Sigmoid colon (tissue), 7 donors: Measurements from ENCODE around the gene ARHGEF37. TPM values are rescaled to one million over a fixed set of nuclear protein-coding genes. Genes with fewer than 3 reads are reported as not detected.
A peak's percentile ranks its signal among the peaks of the same experiment; 100 is the strongest.

Experiments used
- DNase-seq: peaks from one replicate; pipeline ENCODE4 v3.0.0-alpha.2; 2019
- H3K27ac ChIP-seq, 4 donors: fragments of 200-600 bp; sonication (generic); one replicate each; pipeline ENCODE4 v1.5.1; 2016 to 2019; ENCODE audit warnings: mild to moderate bottlenecking in 1 of 4
- H3K27me3 ChIP-seq, 3 donors: fragments of 200-600 bp; sonication (generic); one replicate each; pipeline ENCODE4 v1.5.1; 2019; ENCODE audit warnings: mild to moderate bottlenecking in 1 of 3
- H3K36me3 ChIP-seq, 4 donors: fragments of 200-600 bp; sonication (generic); one replicate each; pipeline ENCODE4 v1.5.1; 2016 to 2019
- H3K4me1 ChIP-seq, 4 donors: fragments of 200-600 bp; sonication (generic); one replicate each; pipeline ENCODE4 v1.5.1; 2017 to 2019
- H3K4me3 ChIP-seq, 4 donors: fragments of 200-600 bp; sonication (generic); one replicate each; pipeline ENCODE4 v1.5.1; 2017 to 2019; ENCODE audit warnings: mild to moderate bottlenecking in 2 of 4, moderate library complexity in 1 of 4
- H3K9me3 ChIP-seq, 4 donors: fragments of 200-600 bp in 3 of 4; sonication (generic) in 3 of 4; one replicate each; pipeline versions ENCODE4 v1.5.1 to v1.6.1; 2013 to 2019
- CTCF ChIP-seq, 4 experiments: fragments of 450-650 bp in 3 of 4; fragments of 200-600 bp in 1 of 4; IDR thresholded peaks; one replicate each; pipeline ENCODE4 v1.5.1; 2016 to 2019; ENCODE audit warnings: antibody characterized with exemption in 4 of 4, mild to moderate bottlenecking in 3 of 4, moderate library complexity in 2 of 4
- EP300 ChIP-seq, 4 donors: sonication (generic); formaldehyde crosslinking; IDR thresholded peaks; one replicate each; pipeline ENCODE4 v1.6.1; 2017; ENCODE audit warnings: antibody characterized with exemption in 4 of 4
- POLR2A ChIP-seq, 2 donors: fragments of 450-650 bp; IDR thresholded peaks; one replicate each; pipeline ENCODE4 v1.6.1; 2016; ENCODE audit warnings: antibody characterized with exemption in 2 of 2, mild to moderate bottlenecking in 2 of 2, moderate library complexity in 2 of 2
- POLR2AphosphoS5 ChIP-seq, 4 donors: sonication (generic); formaldehyde crosslinking; IDR thresholded peaks; one replicate each; pipeline ENCODE4 v1.6.1; 2017; ENCODE audit warnings: antibody characterized with exemption in 4 of 4
- WGBS, 2 donors: extraction: QIAGEN DNeasy Blood & Tissue Kit; methylation state at CpG; one replicate each; pipeline ENCODE4 v1.1.7; 2013; 5-methylcytosine and 5-hydroxymethylcytosine counted together
- intact Hi-C: fragments of 100-400 bp; cut with DNase I; formaldehyde crosslinking; loops from one replicate; pipeline ENCODE4 v1.15.1; 2023
- polyA plus RNA-seq, 3 donors: library from polyadenylated mRNA; stranded (reverse); fragments of 200-250 nt; gene quantifications; one replicate each; pipeline ENCODE4 v1.2.3, GENCODE V29; 2013
- total RNA-seq, 4 donors: library from RNA; depleted of rRNA; stranded (reverse); fragments of >200 nt; gene quantifications; one replicate each; pipeline ENCODE4 v1.1.0, GENCODE V29; 2016
- donor health status: healthy with polysubstance abuse.
- donor health status: Bipolar disorder and iron deficiency.
- donor health status: healthy.

ARHGEF37 gene
- total and polyA plus RNA-seq, 7 donors: 4.8 to 51.0 (median 23.5) TPM

DNA sequence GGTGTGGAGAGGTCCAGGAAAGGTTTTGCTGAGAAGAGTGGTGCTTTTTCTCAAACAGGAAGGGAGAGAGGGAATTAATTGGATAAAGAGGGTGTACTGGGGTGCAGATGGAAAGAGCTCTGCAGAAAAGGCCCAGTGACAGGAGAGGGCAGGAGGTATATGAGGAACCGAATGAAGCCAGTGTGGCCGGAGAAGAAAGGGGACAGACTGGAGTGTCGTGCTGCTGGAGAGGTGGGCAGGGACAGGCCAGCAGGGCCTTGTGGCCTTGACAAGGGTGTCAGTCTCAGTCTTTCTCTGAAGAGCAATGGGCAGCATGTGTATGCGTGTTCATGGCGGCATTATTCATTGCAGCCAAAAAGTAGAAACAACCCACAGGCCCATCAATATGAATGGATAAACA is 48.1 kb downstream of the ARHGEF37 start:
- Histone ChIP-seq H3K4me1 (peaks cover 0 to 10% (median 0%) of the 10 kb centered on the region in 4 donors), H3K36me3 (peaks cover 18 to 71% (median 38%) of the 10 kb centered on the region in 4 donors), H3K27me3 (no peaks in the 10 kb centered on the region), H3K4me3 (no peak overlapping the region), H3K27ac (no peak overlapping the region), H3K9me3 (no peaks in the 10 kb centered on the region)
- 95 to 96% methylated on average over 5 of the region's 5 CpGs for WGBS, 2 donors
- intact Hi-C loops: no loop called here
- DNase-seq: peak; percentile 47
- TF ChIP-seq EP300 (IDR thresholded peaks at IDR 0.05) (no peak), POLR2AphosphoS5 (IDR thresholded peaks at IDR 0.05) (no peak), POLR2A (IDR thresholded peaks at IDR 0.05) (no peak), CTCF (IDR thresholded peaks at IDR 0.05) (no peak)

- Histone ChIP-seq H3K4me3 (no peak overlapping the region), H3K27ac (no peak overlapping the region), H3K27me3 (no peaks in the 10 kb centered on the region), H3K4me1 (peaks cover 0 to 10% (median 0%) of the 10 kb centered on the region in 4 donors), H3K36me3 (peaks cover 16 to 62% (median 36%) of the 10 kb centered on the region in 4 donors), H3K9me3 (no peaks in the 10 kb centered on the region)
- intact Hi-C loops: no loop called here
- 80 to 84% methylated on average over 8 of the region's 8 CpGs for WGBS, 2 donors
- no peak for TF ChIP-seq POLR2A (IDR thresholded peaks at IDR 0.05)
- no peak for TF ChIP-seq EP300 (IDR thresholded peaks at IDR 0.05)
- no peak for TF ChIP-seq POLR2AphosphoS5 (IDR thresholded peaks at IDR 0.05)
- no peak for TF ChIP-seq CTCF (IDR thresholded peaks at IDR 0.05)
- peak; percentile 47 for DNase-seq
Observed at GRCh38 chr5:149630337-149630736, 49.0 kb downstream of the ARHGEF37 start.

DNA sequence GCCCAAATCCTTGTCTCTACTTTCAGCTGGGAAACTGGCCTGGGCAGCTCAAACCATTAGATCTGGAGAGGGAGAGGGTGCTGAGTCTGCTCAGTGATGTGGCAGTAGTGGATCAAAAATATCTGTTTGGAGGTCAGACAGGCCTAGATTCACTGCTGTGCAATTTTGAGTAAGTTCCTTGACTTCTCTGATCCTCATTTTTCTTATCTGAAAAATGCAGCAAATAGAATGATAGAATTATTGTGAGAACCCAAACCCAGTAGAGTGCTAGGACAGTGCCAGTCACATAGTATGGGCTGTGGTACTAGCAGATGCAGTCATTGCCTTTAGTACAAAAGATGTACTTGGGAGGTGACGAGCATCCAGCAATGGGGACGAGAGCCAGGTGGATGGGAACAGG is 50.2 kb downstream of the ARHGEF37 start:
- no peak overlapping the region for H3K4me3 ChIP-seq
- H3K27ac ChIP-seq: no peak overlapping the region
- H3K36me3 ChIP-seq: peaks cover 10 to 51% (median 28%) of the 10 kb centered on the region in 4 donors
- intact Hi-C loops: no loop called here
- peaks cover 0 to 10% (median 0%) of the 10 kb centered on the region in 4 donors for H3K4me1 ChIP-seq
- no peak for TF ChIP-seq POLR2AphosphoS5 (IDR thresholded peaks at IDR 0.05)
- no peak for TF ChIP-seq EP300 (IDR thresholded peaks at IDR 0.05)
- TF ChIP-seq CTCF (IDR thresholded peaks at IDR 0.05): no peak
- no peaks in the 10 kb centered on the region for H3K27me3 ChIP-seq
- DNase-seq: no peak
- no peaks in the 10 kb centered on the region for H3K9me3 ChIP-seq
- 93 to 97% methylated on average over 2 of the region's 2 CpGs for WGBS, 2 donors

DNA sequence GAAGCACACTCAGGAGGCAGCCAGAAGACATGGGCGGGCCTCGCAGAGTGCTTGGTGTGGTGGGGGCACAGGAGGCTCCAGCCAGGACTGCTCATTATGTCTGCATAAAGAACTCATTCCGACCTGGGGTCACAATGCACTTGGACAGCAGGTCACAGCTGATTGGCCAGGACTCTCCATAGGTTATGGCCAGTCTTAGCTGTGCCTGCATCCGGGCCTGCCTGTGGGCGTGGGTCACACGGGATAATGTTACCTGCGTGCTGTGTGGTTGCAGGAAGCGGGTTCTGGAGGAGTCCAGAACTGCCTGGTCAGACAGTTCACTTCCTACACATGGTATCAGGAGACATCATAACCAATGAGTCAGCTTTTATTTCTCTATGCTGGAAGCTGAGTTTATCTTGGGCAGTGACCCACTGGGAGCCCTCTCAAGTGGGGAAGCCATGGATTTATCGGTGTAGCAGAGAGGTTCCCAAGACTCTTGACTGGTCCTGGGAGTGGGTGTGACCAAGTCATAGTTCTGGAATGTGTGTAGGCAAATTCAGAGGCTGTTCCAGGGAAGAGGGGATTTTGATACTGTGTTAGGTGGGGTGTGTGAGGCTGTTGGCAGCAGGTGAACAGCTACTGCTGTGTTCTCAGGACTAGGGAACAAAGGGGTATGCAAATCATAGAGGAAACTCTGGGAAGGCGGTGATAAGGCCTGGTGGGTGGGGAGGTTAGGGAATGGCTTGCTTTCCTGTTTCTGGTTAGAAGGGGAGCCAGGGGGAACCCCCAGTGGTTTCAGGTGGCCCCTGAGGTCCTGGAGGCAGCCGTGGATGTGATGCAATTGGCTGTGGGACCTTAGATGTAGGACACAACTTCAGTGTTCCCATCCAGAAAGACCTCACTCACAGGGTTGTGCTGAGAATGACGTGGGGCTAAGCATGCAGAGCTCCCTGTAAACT is 51.3 kb downstream of the ARHGEF37 start:
- no peak for TF ChIP-seq POLR2AphosphoS5 (IDR thresholded peaks at IDR 0.05)
- TF ChIP-seq EP300 (IDR thresholded peaks at IDR 0.05): no peak
- no peak for TF ChIP-seq POLR2A (IDR thresholded peaks at IDR 0.05)
- TF ChIP-seq CTCF (IDR thresholded peaks at IDR 0.05): no peak
- peak; percentile 55 for DNase-seq
- H3K27me3 ChIP-seq: no peaks in the 10 kb centered on the region
- H3K27ac ChIP-seq: peak overlapping the region in 1 of 4 donors; percentile 21
- H3K36me3 ChIP-seq: peaks cover 0 to 40% (median 19%) of the 10 kb centered on the region in 4 donors
- H3K4me3 ChIP-seq: no peak overlapping the region
- 36 to 56% methylated on average over 12 of the region's 12 CpGs for WGBS, 2 donors
- no peaks in the 10 kb centered on the region for H3K9me3 ChIP-seq
- intact Hi-C loops: no loop called here
- peaks cover 0 to 10% (median 0%) of the 10 kb centered on the region in 4 donors for H3K4me1 ChIP-seq
